Hippocampal formation (tissue), 2 donors: Measurements from ENCODE around the gene THOC6.

Source experiments
- DNase-seq, 2 donors: peaks; one replicate each; lab custom pipeline; 2025; lab: John Stamatoyannopoulos, UW

The THOC6 gene

DNA sequence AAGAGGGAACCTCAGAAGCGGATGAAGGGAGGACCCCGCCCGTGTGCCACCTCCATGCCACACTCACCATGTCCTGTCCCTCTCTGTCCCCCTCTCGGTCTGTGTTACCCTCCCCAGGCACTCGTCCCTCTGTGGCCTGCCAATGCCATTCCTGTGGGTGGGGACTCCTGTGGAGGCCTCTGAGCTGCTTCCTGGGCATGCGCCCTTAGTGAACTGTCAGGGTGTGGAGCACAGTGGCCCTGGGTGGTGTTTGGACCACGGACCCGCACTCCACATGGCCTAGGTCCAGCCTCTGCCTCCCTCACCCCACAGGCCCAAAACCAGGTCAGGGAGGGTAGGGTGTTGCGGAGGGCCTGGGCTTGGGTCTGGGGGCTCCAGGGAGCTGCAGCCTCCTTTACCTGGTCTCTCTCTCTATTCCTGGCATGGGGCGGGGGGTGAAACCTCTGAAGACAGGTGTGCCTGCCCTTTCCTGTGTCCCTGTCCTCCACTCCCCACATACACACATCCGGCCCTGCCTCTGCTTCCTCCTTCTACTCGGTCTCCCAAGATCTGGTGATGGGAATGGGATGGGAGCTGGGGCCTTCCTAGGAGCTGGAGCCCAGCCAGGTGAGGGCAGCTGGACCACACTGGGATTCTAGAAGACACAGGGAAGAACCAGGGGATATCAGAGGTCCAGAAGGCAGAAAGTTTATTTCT, 32.1 kb upstream of the THOC6 start:
- no peak for DNase-seq

DNA sequence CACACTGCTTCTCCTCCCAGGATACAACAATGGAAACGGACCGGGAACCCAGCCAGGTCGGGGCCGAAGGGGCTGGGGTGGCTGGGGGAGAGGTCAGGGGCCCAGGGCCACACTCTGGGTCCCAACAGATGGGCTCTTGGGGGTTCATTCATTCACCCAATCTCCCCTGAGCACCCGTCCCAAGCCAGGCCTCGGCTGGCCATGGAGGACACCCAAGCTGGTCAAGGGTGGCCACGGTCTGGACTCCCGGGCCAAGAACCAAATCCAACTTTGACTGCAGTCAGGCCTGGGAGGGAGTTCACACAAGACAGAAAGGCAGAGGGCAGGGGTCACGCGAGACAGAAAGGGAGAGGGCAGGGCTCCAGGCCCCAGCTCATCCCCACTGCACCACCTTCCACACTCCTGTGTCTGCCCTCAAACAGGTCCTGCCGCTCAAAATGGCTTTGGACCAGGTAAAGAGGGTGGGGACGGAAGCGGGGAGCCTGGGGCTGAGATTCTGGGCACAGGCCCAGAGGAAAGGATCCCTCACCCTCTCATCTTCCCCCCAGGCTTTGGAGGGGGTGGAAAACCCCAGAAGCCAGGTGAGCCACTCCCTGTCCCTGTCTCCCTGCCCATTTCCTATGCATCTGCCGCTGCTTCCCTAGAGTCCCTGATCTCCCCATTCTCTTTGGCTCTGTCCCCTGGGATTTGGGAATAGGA, 31.3 kb upstream of the THOC6 start:
- DNase-seq = no peak

DNA sequence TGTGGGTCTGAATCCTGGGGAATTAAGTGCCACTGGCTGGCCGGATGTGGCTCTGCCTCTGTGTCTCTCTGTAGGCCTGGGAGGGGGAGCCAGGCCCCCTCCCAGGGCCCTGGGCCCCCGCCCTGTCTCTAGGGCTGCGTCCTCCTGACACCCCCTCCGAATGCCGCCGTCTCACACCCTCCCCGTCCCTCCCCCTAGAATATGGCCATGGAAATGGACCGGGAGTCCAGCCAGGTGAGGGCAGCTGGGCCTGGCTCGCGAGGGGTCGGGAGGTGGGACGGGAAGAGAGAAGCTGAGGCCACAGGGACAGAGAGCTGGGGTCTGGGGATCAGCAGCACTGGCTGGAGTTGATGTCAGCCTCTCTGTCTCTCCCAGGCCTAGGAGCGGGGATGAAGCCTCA, 27.5 kb upstream of the THOC6 start:
- no peak for DNase-seq

GRCh38 chr16:2999929-3000328, 23.9 kb upstream of the THOC6 start:
- DNase-seq = no peak

DNA sequence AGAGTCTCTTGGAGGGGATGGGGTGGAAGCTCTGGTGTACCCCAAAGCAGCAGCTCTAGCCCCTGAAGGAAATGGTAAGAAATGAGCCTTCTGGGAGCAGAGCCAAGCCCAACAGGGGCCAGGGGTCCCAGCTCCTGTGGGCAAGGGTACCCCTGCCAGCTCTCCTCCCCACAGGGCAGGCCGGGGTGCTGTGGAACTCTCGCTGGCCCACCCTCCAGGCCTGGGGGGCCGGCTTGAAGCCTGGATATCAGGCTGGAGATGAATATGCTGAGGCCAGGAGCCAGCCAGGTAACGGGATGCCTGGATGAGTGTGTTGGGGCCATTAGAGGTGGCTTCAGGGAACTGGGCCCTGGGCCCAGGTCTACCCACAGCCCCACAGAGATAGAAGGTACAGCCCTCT, 23.3 kb upstream of the THOC6 start:
- DNase-seq = no peak

GRCh38 chr16:3001316-3001715, 22.5 kb upstream of the THOC6 start:
- no peak for DNase-seq

DNA sequence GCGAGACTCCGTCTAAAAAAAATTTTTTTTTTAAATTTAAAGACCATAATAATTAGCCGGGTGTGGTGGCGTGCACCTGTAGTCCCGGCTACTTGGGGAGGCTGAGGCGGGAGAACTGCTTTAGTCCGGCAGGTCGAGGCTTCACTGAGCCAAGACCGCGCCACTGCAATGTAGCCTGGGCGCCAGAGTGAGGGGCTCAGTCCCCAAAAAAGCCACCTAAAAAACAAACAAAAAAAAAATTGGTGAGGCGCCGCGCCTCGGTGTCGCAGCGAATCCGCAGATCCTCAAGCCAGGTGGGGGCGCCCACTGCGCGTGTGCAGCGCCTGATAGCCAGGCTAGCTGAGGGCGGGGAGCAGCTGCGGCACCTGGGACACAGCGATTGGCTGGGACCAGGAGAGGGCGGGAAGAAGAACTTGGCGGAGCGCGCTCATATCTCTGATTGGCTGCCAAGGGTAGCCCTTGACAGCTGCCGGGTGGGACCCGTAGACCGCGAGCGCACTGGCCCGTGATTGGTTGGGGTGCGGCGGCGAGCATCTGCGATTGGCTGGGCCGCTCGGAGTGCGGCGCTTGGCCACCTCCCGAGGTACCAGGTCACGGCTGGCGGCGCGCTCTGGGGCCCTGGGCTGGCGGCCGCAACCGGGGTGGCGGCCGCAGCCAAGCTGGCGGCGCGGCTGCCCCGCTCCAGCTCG, 20.1 kb upstream of the THOC6 start:
- DNase-seq = peak; percentile 98 to 99

DNA sequence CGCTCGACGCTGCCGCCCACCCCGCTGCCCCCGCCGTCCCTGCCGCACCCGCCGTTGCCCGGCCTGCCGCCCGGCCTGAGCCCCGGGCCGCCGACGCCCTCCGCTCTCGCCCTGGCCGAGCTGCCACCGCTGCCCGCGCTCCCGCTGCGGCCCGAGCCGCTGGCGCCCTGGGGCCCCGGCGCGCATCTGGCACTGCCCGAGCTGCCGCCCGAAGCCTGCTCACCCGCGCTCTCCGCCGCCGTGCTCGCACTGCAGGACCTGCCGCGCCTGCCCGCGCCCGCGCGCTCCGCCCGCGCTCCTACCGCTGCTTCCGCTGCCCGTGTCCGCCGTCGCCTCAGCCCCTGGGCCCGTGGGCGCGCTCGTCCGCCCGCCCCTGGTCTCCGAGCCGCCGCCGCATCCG, 19.5 kb upstream of the THOC6 start:
- no peak for DNase-seq

GRCh38 chr16:3004781-3005284, 19.0 kb upstream of the THOC6 start:
- DNase-seq = no peak

GRCh38 chr16:3007059-3007956, 16.5 kb upstream of the THOC6 start:
- no peak for DNase-seq

GRCh38 chr16:3007957-3008689, 15.7 kb upstream of the THOC6 start:
- no peak for DNase-seq

GRCh38 chr16:3008690-3009037, 15.2 kb upstream of the THOC6 start:
- no peak for DNase-seq

DNA sequence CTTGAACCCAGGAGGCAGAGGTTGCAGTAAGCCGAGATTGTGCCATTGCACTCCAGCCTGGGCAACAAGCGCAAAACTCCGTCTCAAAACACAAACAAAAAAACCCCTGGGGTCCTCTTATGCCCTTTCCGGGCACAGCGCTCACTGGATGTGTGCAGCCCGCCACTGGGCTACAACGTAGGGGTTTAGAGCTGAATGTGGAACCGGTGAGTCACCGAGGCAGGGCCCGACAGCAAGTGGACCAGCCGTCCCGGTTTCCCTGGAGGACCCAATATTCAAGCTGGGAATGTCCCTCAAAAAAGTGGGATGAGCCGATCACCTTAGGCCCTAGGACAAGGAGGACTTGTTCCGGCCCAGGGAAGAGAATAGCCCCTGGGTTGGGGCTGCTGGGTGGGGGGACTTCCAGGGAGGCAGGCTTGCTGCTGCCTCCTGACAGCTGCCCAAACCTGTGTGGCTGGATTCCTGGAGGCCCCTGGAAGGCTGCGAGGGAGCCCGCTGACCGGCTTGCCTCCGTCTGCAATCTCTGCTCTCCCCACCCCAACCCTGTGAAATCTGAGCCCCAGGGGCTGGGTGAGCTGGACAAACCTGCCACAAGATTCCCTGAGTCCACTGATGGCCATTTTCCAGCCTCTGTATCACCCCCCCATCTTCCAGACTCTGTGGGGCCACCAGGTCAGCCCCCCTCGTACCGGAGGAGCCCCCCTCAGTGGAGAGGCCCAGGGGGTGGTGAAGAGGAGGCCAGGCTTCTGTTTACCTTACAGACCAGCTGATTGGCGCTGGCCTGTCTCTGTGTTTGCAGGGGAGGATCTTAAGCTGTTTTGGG, 14.1 kb upstream of the THOC6 start:
- no peak for DNase-seq

DNA sequence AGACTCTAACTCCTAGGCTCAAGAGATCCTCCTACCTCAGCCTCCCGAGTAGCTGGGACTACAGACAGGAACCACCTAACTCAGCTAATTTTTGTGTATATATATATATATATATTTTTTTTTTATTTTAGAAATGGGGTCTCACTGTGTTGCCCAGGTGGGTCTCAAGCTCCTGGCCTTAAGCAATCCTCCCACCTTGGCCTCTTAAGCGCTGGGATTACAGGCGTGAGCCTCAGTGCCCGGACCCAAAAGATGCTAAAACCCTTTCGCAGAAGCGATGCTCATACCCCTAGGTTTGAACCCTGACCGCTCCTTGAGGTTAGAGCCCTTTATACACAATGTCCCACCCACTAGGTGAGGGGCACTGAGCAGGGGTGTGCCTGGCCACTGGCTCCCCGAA, 13.3 kb upstream of the THOC6 start:
- DNase-seq = no peak

- DNase-seq = no peak
Observed at GRCh38 chr16:3012246-3012645, 11.6 kb upstream of the THOC6 start.

DNA sequence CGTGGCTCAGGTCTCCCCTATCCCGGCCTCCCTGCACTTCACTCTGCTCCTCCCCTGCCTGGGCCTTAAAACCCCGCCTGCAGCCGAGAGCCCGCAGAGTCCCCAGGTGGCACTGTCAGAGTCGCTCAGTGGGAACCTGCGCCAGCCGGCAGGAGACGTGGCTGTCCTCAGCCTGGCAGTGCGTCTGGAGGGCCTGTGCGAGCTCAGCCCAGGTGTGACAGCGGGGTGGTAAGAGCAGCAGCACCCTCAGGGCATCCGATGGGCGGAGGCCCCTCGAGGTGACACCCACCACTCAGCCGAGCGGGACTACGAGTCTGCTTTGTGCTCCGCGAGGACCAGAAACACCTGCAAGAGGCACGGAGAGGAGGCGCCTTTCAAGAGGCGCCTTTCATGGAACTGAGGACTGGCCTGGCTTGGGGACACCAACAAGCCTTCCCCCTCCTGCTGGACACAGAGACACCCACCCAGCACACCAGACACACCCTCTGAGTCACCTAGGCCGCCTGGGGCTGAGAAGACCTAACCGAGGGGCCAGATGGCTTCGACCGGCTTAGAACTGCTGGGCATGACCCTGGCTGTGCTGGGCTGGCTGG, 10.9 kb upstream of the THOC6 start, which contains the start of gene CLDN9:
Gene CLDN9, plus strand, starts transcription at position 96 of the 593 bp plus-strand sequence. Its CDS starts 440 bp downstream, at position 536.
- no peak for DNase-seq

DNA sequence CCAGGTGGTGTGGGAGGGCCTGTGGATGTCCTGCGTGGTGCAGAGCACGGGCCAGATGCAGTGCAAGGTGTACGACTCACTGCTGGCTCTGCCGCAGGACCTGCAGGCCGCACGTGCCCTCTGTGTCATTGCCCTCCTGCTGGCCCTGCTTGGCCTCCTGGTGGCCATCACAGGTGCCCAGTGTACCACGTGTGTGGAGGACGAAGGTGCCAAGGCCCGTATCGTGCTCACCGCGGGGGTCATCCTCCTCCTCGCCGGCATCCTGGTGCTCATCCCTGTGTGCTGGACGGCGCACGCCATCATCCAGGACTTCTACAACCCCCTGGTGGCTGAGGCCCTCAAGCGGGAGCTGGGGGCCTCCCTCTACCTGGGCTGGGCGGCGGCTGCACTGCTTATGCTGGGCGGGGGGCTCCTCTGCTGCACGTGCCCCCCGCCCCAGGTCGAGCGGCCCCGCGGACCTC, 10.3 kb upstream of the THOC6 start:
- no peak for DNase-seq

GRCh38 chr16:3013998-3014690, 9.7 kb upstream of the THOC6 start:
- DNase-seq = no peak

GRCh38 chr16:3014971-3015370, 8.9 kb upstream of the THOC6 start:
- DNase-seq = no peak
